Astrocyte (in vitro differentiated cells and primary cell): Measurements from ENCODE around the gene PRR5.

Source experiments
- CTCF ChIP-seq: IDR thresholded peaks from 2 replicates; pipeline ENCODE4 v1.5.1; 2011; ENCODE audit warnings: low read depth, mild to moderate bottlenecking, inconsistent platforms, low read length, moderate library complexity; ENCODE audit not compliant: insufficient read depth
- EZH2 ChIP-seq: IDR thresholded peaks from 2 replicates; pipeline ENCODE4 v1.6.1; 2012; ENCODE audit warnings: mild to moderate bottlenecking, low read length, inconsistent platforms; ENCODE audit not compliant: insufficient read depth

- TF ChIP-seq CTCF (no peak), EZH2 (no peak)
Measured at GRCh38 chr22:44706488-44706887, 4.5 kb downstream of the PRR5 start.
